SK-N-SH treated with all-trans-retinoic acid at 6 μM for 48 hours (cell line): ENCODE data around the gene SDCCAG8.

Experiments used
- CSDC2 ChIP-seq: fragments of 250-450 bp; sonication (Bioruptor Pico); IDR thresholded peaks from 2 replicates; pipeline ENCODE4 v1.5.0; 2020; ENCODE audit warnings: mild to moderate bottlenecking, moderate library complexity
- ZNF565 ChIP-seq: fragments of 450-650 bp; formaldehyde crosslinking; conservative IDR thresholded peaks from 2 replicates; pipeline ENCODE4 v1.5.0; 2020; ENCODE audit warnings: low read depth, mild to moderate bottlenecking, moderate library complexity
- ZNF70 ChIP-seq: fragments of 450-650 bp; formaldehyde crosslinking; IDR thresholded peaks from 2 replicates; pipeline ENCODE4 v1.5.0; 2020; ENCODE audit warnings: mild to moderate bottlenecking, moderate library complexity
- TF ChIP-seq, protein P1 (sequence below): fragments of 250-450 bp; sonication (Bioruptor Pico); IDR thresholded peaks from 2 replicates; pipeline ENCODE4 v1.8.0; 2021; ENCODE audit warnings: low read depth, mild to moderate bottlenecking, moderate library complexity, borderline replicate concordance

DNA sequence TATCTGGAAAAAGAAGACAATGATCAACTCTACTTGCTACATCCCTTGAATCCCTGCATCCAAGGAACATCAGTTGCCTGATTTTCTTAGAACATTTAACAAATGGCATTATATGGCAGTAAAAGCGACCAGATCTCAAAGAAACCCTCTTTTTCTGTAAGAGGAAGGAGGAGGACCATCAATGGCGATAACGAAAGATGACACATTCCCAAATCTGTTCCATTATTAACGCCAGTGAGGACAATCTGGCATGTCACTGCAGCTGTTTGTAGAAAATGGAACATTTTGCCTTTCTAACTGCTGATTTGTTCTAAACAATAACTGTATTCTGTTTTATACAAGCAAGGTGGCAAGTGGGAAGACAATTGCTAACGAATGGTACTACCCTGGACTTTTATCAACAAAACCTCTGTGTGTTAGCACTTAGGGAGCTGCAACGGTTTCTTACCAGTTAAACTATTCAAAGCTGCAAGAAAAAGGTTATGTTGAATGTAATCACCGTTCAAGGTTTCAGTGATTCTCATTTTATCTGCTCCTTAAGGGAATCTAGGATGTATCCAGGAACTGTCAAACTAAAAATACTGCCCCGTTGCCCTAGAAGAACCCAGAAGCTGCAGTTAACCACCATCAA, 251.9 kb downstream of the SDCCAG8 start:
- TF ChIP-seq, protein P1, sequence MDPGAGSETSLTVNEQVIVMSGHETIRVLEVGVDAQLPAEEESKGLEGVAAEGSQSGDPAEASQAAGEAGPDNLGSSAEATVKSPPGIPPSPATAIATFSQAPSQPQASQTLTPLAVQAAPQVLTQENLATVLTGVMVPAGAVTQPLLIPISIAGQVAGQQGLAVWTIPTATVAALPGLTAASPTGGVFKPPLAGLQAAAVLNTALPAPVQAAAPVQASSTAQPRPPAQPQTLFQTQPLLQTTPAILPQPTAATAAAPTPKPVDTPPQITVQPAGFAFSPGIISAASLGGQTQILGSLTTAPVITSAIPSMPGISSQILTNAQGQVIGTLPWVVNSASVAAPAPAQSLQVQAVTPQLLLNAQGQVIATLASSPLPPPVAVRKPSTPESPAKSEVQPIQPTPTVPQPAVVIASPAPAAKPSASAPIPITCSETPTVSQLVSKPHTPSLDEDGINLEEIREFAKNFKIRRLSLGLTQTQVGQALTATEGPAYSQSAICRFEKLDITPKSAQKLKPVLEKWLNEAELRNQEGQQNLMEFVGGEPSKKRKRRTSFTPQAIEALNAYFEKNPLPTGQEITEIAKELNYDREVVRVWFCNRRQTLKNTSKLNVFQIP (CRISPR knock-in tag) = no peak
- TF ChIP-seq ZNF565 (no peak), CSDC2 (CRISPR knock-in tag) (no peak), ZNF70 (CRISPR knock-in tag) (no peak)
